Uterus (tissue), 2 donors: Measurements from ENCODE around the gene PJVK.

Source experiments
- POLR2A ChIP-seq, 2 donors: fragments of 450-650 bp; IDR thresholded peaks; one replicate each; pipeline ENCODE4 v1.6.1; 2016; ENCODE audit warnings: antibody characterized with exemption in 2 of 2, mild to moderate bottlenecking in 1 of 2, moderate library complexity in 1 of 2
- TF ChIP-seq, protein P1 (sequence below), 4 experiments: fragments of 200-600 bp in 2 of 4; fragments of 450-650 bp in 2 of 4; sonication (generic) in 2 of 4; IDR thresholded peaks; one replicate each; pipeline ENCODE4 v1.5.1; 2016 to 2019; ENCODE audit warnings: antibody characterized with exemption in 4 of 4, mild to moderate bottlenecking in 2 of 4, moderate library complexity in 1 of 4

DNA sequence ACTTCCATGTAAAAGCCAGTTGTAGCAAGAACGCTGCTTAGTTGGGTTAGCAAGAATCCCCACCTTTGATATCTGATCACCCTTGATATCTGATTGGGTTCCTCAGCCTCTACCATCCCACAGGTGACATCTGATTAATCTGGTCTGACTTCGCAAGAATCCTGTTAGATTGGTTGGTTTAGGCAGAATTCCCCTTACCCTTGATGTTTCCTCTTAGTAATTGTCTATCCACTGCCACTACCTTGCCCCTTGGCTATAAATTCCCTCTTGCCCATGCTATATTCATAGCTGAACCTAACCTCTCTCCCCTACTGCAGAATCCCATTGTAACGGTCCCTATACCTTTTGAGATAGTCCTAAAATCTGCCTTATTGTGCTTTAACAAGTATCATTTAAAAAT lies 33.3 kb upstream of the PJVK start:
- TF ChIP-seq, protein P1, sequence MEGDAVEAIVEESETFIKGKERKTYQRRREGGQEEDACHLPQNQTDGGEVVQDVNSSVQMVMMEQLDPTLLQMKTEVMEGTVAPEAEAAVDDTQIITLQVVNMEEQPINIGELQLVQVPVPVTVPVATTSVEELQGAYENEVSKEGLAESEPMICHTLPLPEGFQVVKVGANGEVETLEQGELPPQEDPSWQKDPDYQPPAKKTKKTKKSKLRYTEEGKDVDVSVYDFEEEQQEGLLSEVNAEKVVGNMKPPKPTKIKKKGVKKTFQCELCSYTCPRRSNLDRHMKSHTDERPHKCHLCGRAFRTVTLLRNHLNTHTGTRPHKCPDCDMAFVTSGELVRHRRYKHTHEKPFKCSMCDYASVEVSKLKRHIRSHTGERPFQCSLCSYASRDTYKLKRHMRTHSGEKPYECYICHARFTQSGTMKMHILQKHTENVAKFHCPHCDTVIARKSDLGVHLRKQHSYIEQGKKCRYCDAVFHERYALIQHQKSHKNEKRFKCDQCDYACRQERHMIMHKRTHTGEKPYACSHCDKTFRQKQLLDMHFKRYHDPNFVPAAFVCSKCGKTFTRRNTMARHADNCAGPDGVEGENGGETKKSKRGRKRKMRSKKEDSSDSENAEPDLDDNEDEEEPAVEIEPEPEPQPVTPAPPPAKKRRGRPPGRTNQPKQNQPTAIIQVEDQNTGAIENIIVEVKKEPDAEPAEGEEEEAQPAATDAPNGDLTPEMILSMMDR (IDR thresholded peaks at IDR 0.05): no peak
- no peak for TF ChIP-seq POLR2A (IDR thresholded peaks at IDR 0.05)
